Body of pancreas (tissue), 4 donors: ENCODE measurements around the gene ELAVL4.

Source experiments
- POLR2A ChIP-seq, 3 donors: fragments of 450-650 bp; IDR thresholded peaks; one replicate each; pipeline ENCODE4 v1.6.1; 2016; ENCODE audit warnings: antibody characterized with exemption in 3 of 3, mild to moderate bottlenecking in 2 of 3
- TF ChIP-seq, protein P1 (sequence below), 7 experiments: fragments of 450-650 bp in 4 of 7; fragments of 200-600 bp in 3 of 7; sonication (generic) in 3 of 7; IDR thresholded peaks; one replicate each; pipeline ENCODE4 v1.5.1; 2016 to 2019; ENCODE audit warnings: antibody characterized with exemption in 7 of 7

DNA sequence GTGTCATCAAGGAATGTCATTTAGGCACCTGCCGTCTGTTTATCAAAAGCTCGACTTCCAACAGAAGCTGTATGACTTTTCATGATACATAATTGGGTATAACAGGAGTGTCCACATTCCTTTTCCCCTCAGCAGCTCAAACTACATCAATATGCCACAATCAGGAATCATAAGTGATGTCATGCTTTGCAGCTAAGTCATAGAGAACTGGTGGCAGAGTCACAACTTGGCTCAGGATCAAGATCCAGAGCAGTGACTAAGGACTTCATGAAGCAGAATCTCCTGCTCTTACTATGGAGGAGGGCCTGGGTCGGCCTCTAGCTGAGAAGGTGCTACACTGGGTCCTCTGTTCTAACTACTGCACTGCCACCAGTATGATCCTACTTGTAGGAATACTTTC, 48.4 kb upstream of the ELAVL4 start:
- TF ChIP-seq, protein P1, sequence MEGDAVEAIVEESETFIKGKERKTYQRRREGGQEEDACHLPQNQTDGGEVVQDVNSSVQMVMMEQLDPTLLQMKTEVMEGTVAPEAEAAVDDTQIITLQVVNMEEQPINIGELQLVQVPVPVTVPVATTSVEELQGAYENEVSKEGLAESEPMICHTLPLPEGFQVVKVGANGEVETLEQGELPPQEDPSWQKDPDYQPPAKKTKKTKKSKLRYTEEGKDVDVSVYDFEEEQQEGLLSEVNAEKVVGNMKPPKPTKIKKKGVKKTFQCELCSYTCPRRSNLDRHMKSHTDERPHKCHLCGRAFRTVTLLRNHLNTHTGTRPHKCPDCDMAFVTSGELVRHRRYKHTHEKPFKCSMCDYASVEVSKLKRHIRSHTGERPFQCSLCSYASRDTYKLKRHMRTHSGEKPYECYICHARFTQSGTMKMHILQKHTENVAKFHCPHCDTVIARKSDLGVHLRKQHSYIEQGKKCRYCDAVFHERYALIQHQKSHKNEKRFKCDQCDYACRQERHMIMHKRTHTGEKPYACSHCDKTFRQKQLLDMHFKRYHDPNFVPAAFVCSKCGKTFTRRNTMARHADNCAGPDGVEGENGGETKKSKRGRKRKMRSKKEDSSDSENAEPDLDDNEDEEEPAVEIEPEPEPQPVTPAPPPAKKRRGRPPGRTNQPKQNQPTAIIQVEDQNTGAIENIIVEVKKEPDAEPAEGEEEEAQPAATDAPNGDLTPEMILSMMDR (IDR thresholded peaks at IDR 0.05), result no peak
- no peak for TF ChIP-seq POLR2A (IDR thresholded peaks at IDR 0.05)
